Adipocyte (in vitro differentiated cells): Measurements from ENCODE around the gene TMEM87B.
"Not testable (repeated sequence)": the region's sequence is repeated elsewhere in the genome, so short reads cannot be mapped to it uniquely, and the experiment has no call there.

Experiments used
- DNase-seq: peaks from one replicate; pipeline ENCODE4 v3.0.0-alpha.2; 2015; ENCODE audit warnings: low read depth
- H3K27me3 ChIP-seq: replicated peaks from 2 replicates; pipeline ENCODE4 v1.7.0; 2013; ENCODE audit warnings: mild to moderate bottlenecking, low read length, moderate library complexity; ENCODE audit not compliant: control insufficient read depth, insufficient read depth
- H3K36me3 ChIP-seq: 2 replicates; pipeline ENCODE4 v1.7.0; 2013; ENCODE audit warnings: low read length, mild to moderate bottlenecking, moderate library complexity; ENCODE audit not compliant: control insufficient read depth, insufficient read depth, severe bottlenecking
- H3K4me1 ChIP-seq: 2 replicates; pipeline ENCODE4 v1.7.0; 2013; ENCODE audit warnings: mild to moderate bottlenecking, low read length, moderate library complexity; ENCODE audit not compliant: control insufficient read depth, insufficient read depth
- H3K4me3 ChIP-seq: 2 replicates; pipeline ENCODE4 v1.7.0; 2013; ENCODE audit warnings: mild to moderate bottlenecking, low read length, moderate library complexity
- H3K9ac ChIP-seq: 2 replicates; pipeline ENCODE4 v1.7.0; 2013; ENCODE audit warnings: mild to moderate bottlenecking, low read length, moderate library complexity
- H3K9me3 ChIP-seq: 2 replicates; pipeline ENCODE4 v1.7.0; 2013; ENCODE audit warnings: mild to moderate bottlenecking, low read length, moderate library complexity; ENCODE audit not compliant: control insufficient read depth

TMEM87B gene

DNA sequence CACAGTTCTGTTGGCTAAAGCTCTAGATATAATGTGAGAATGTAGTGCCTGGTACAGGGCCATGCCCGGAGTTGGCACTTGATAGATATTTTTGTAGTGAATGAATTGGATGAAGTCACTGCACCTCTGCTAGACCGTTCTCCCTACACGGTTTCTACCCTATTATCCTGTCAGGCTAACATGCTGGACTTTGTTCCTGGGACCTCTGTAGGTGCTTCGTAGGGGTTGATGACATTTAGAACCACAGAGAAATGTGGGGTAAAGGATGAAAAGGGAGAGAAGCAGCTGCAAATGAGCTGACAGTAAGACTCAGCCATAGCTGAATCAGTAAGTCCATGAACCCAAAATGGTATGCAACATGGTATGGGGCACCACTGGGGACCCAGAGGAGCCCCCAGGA, 79.1 kb downstream of the TMEM87B start:
- no peaks in the 10 kb centered on the region for H3K9me3 ChIP-seq
- H3K36me3 ChIP-seq: no peaks in the 10 kb centered on the region
- no peak overlapping the region for H3K9ac ChIP-seq
- no peak for DNase-seq
- H3K27me3 ChIP-seq: no peaks in the 10 kb centered on the region
- H3K4me3 ChIP-seq: no peak overlapping the region
- peaks cover 2% of the 10 kb centered on the region for H3K4me1 ChIP-seq

DNA sequence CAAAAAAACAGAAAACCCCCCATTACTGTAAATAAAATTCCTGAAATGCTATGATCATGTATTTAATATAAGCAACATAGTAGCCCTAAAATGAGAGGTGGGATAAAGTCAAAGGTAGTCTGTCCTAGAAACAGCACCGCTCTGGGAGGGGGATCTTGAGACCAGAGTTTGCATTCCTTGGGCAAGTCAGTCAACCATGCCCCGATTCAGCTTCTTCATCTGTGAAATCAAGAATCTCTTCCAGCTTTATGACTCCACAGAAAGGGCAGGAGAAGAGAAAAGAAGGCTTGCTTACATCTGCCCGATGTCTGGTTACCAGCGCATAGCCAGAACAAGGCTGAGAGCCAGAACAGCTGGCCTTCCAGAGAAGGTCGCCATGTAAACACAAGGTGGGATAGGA, 81.0 kb downstream of the TMEM87B start:
- no peak overlapping the region for H3K4me3 ChIP-seq

DNA sequence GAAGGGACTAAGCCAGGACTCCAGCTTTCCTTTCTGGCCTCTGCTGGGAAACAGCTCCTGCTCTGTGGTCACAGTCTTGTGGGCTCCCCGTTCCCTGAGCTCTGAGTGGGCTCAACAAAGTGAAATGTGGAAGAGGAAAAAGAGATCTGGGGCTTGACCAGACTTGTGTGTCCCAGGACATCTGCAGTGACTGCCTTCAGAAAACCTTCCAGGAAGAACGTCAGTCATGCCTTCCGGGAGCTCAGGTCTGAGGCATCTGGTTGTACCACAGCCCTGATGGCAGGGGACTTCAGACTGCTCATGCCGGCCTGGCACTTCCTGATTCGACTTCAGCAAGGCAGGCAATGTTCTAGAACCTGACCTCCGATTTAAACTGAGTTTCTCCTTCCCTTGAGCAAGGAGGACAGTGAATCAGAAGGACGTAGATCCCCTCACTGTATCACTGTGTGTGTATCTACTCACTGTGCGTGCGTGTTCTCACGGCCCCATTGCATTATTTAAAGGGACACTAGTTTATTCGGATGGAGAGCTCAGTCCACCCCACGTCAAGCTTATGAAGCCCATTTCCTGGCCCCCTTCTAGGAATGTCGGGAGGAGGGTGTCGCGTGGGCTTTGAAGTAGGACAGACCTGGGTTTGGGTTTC, 82.6 kb downstream of the TMEM87B start:
- H3K9me3 ChIP-seq: no peaks in the 10 kb centered on the region
- peaks cover 2% of the 10 kb centered on the region for H3K4me1 ChIP-seq
- no peaks in the 10 kb centered on the region for H3K36me3 ChIP-seq
- H3K27me3 ChIP-seq: no peaks in the 10 kb centered on the region
- DNase-seq: peak; percentile 43
- H3K9ac ChIP-seq: peak overlapping the region; percentile 9
- H3K4me3 ChIP-seq: peak overlapping the region; percentile 80

More for the DNA sequence above, 81.0 kb downstream of the TMEM87B start:
- H3K27me3 ChIP-seq: no peaks in the 10 kb centered on the region
- H3K36me3 ChIP-seq: no peaks in the 10 kb centered on the region
- peaks cover 2% of the 10 kb centered on the region for H3K4me1 ChIP-seq
- no peaks in the 10 kb centered on the region for H3K9me3 ChIP-seq
- no peak overlapping the region for H3K9ac ChIP-seq
- no peak for DNase-seq

DNA sequence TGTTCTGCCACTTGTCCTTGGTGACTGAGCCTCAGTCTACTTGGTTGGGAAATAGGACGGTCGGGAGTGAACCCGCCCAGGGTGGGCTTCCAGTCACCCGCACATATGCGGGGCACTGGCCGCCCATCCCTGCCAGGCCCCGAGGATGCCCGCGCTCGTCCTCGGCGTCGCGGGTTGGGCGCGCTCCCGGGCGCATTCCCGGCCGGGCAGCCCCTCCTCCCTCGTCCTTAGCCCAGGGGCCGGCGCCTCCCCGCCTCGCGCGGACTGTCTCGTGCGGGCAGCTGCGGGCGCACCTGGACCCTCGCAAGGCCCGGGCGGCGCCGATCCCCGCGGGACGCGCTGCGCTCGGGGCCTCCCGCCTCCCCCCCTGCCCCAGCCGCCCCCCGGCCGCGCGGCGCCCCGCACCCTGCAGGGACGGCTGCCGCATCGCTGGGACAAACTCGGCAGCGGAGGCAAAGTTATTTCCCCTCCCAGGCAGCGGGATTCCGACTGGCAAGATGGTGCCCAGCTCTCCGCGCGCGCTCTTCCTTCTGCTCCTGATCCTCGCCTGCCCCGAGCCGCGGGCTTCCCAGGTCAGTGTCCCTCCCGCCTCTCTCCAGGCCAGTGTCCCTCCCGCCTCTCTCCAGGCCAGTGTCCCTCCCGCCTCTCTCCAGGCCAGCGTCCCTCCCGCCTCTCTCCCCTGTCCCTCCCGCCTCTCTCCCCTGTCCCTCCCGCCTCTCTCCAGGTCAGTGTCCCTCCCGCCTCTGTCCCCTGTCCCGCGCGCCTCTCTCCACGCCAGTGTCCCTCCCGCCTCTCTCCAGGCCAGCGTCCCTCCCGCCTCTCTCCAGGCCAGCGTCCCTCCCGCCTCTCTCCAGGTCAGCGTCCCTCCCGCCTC, 83.3 kb downstream of the TMEM87B start, which contains the start of gene FBLN7:
TSS of gene FBLN7 (plus strand) at position 227 of the 874 bp plus-strand sequence. CDS start at position 498, 271 bp downstream.
- Histone ChIP-seq H3K4me1 (peaks cover 2% of the 10 kb centered on the region), H3K9ac (peak within 1 kb of the TSS; percentile 46), H3K4me3 (peak within 1 kb of the TSS; percentile 80), H3K9me3 (no peaks in the 10 kb centered on the region), H3K36me3 (no peaks in the 10 kb centered on the region), H3K27me3 (no peaks in the 10 kb centered on the region)
- DNase-seq: peak; percentile 67

DNA sequence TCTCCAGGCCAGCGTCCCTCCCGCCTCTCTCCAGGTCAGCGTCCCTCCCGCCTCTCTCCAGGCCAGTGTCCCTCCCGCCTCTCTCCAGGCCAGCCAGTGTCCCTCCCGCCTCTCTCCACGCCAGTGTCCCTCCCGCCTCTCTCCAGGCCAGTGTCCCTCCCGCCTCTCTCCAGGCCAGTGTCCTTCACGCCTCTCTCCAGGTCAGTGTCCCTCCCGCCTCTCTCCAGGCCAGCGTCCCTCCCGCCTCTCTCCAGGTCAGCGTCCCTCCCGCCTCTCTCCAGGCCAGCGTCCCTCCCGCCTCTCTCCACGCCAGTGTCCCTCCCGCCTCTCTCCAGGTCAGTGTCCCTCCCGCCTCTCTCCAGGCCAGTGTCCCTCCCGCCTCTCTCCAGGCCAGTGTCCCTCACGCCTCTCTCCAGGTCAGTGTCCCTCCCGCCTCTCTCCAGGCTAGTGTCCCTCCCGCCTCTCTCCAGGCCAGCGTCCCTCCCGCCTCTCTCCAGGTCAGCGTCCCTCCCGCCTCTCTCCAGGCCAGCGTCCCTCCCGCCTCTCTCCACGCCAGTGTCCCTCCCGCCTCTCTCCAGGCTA, 84.1 kb downstream of the TMEM87B start:
- not testable (repeated sequence) for H3K9me3 ChIP-seq, DNase-seq, H3K9ac ChIP-seq, H3K36me3 ChIP-seq, H3K27me3 ChIP-seq, H3K4me1 ChIP-seq
- H3K4me3 ChIP-seq: peak overlapping the region; percentile 80

DNA sequence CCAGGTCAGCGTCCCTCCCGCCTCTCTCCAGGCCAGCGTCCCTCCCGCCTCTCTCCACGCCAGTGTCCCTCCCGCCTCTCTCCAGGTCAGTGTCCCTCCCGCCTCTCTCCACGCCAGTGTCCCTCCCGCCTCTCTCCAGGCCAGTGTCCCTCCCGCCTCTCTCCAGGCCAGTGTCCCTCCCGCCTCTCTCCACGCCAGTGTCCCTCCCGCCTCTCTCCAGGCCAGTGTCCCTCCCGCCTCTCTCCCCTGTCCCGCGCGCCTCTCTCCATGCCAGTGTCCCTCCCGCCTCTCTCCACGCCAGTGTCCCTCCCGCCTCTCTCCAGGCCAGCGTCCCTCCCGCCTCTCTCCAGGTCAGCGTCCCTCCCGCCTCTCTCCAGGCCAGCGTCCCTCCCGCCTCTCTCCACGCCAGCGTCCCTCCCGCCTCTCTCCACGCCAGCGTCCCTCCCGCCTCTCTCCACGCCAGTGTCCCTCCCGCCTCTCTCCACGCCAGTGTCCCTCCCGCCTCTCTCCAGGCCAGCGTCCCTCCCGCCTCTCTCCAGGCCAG, 84.7 kb downstream of the TMEM87B start:
- H3K4me1 ChIP-seq, H3K9me3 ChIP-seq, H3K36me3 ChIP-seq, H3K27me3 ChIP-seq, DNase-seq: not testable (repeated sequence)
- H3K9ac ChIP-seq: peak overlapping the region; percentile 49
- H3K4me3 ChIP-seq: peak overlapping the region; percentile 59

DNA sequence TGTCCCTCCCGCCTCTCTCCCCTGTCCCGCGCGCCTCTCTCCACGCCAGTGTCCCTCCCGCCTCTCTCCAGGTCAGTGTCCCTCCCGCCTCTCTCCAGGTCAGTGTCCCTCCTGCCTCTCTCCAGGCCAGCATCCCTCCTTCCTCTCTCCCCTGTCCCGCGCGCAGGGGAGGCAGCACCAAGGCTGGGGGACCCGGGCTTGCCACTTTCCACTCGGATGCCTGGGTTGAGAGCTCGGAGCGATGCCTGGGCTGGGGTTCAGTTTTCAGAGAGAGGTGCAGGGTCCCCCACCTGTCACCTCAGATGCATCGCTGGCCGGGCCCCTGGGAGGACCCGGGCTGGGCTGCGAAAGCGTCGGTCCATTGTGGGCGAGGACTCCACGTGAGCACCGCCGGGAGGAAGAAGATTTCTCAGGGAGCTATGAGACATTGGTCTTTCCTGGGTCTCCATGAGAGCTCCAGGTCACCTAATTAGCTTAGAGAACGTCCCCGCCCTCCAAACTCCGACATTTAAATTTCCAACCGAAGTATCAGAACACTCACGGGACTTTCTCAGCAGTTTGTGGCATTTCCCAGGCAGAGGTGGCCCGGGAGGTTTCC, 85.2 kb downstream of the TMEM87B start:
- Histone ChIP-seq H3K36me3 (no peaks in the 10 kb centered on the region), H3K9me3 (no peaks in the 10 kb centered on the region), H3K4me3 (peak overlapping the region; percentile 59), H3K9ac (peak overlapping the region; percentile 49), H3K27me3 (no peaks in the 10 kb centered on the region), H3K4me1 (peaks cover 2% of the 10 kb centered on the region)
- DNase-seq: no peak

DNA sequence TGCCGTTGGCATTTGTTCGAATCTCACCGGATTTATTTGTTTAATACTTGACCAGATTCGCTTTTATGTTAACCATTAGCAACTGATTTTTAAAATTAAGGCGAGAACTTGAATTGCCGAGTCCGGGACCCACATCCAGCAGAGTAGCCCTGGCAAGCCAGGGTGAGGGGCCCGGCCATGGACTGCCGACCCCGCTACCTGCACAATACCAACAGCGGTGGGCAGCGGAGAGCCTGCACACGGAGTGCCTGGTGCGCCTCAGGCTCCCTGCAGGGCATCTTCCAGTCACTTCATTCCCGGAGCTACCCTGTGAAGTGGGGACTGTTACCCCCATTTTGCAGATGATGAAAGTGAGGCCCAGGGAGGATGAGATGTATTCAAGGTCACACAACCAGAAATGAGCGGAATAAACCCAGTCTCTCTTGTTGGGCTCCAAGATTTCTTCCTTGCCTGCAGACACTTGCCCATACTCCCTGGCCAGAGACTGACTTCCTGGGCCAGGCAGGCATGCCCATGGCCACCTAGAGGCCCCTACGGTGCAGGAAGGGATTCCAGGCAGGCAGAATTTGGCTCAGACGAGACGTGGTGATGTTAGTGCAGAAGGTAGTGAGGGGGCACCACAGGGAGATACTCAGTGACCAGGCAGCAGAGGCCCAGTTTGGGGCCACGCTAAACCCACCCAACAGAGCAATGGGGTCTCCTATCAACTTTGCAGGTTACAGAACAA, 86.0 kb downstream of the TMEM87B start:
- no peak overlapping the region for H3K9ac ChIP-seq

DNA sequence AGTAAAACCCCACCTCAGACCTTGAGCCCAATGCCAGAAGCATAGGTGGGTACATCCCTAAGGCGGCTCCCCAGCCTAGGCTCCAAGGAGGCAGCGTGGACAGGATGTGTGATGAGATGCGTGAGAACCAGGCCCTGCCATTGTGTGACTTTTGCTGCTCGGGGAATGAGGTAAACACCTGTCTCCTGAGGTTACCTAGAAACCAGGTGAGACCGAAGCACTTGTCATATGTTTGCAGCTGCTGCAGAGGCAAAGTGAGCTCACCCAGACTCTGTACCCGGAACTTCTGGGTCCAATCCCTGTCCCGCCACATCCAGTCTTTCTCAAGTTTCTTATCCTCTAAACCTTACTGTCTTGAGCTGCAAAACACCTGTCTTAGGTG, 86.5 kb downstream of the TMEM87B start:
- Histone ChIP-seq H3K27me3 (no peaks in the 10 kb centered on the region), H3K9ac (no peak overlapping the region), H3K4me3 (no peak overlapping the region), H3K9me3 (no peaks in the 10 kb centered on the region), H3K4me1 (peaks cover 2% of the 10 kb centered on the region), H3K36me3 (no peaks in the 10 kb centered on the region)
- no peak for DNase-seq

More for the DNA sequence above, 86.0 kb downstream of the TMEM87B start:
- H3K27me3 ChIP-seq: no peaks in the 10 kb centered on the region
- H3K36me3 ChIP-seq: no peaks in the 10 kb centered on the region
- no peak for DNase-seq
- no peaks in the 10 kb centered on the region for H3K9me3 ChIP-seq
- no peak overlapping the region for H3K4me3 ChIP-seq
- peaks cover 2% of the 10 kb centered on the region for H3K4me1 ChIP-seq

DNA sequence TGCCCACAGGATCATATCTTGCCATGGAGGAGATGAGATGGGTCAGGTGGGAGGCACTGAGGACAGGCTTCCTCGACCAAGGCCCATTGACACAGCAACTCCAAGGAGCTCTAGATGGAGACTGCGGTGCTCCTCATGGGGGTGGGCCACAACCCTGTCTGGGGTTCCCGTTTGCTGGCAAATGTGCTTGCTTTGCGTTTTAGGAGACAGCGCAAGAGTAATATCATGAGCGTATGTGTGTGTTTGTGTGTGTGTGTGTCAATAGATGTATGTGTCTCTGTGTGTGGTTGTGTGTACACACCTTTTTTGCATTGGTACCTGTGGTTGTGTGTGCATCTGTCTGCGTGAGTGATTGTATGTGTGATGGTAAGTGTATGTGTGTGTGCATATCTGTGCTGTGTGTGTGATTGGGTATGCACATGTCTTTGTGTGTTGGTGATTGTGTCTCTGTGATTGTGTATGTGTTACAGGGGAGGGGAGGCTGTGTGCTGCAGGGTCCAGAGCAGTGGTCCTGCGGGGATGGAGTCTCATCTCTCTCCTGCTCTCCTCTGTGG, 87.5 kb downstream of the TMEM87B start:
- Histone ChIP-seq H3K27me3 (no peaks in the 10 kb centered on the region), H3K4me1 (peaks cover 10% of the 10 kb centered on the region), H3K4me3 (no peak overlapping the region), H3K9ac (no peak overlapping the region), H3K9me3 (no peaks in the 10 kb centered on the region), H3K36me3 (no peaks in the 10 kb centered on the region)
- no peak for DNase-seq
